Measurements from ENCODE around the gene HM13.
"Not testable (repeated sequence)": the region's sequence is repeated elsewhere in the genome, so short reads cannot be mapped to it uniquely, and the experiment has no call there.

The HM13 gene

DNA sequence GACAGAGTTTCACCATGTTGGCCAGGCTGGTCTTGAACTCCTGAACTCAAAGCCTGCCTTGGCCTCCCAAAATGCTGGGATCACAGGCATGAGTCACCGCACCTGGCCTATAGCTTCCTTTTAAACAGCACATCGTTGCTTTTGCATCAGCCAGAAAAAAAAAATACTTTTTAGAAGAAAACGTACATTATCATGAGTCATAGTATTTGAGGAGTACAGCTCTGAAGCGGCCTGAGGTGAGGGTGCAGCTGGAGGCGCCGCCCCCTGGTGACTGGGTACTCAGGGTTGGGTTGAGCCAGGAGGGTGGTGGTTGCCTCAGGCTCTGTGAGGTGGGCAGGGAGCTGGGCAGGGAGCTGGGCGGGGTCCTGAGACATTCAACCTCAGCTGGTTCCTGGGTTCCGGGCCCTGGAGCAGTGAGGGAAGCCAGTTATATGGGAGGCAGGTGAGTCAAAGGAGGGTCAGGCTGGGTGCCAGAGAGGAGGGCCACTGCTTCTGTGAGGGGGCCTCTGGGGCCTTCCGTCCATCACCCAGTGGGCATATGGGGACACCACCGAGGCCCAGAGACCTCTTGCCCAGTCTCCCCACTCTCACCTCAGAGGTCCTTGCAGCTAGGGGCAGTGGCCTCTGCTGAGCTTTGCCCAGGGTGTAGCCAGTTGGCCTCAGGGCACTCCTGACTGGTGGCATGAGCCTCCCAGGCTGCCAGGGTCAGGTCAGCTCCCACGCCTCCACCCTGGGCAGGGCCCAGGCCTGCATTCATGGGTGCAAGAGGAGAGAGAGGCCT is 79.2 kb downstream of the HM13 start:
- no peak for DNase-seq (ENCODE audit: low read depth)

DNA sequence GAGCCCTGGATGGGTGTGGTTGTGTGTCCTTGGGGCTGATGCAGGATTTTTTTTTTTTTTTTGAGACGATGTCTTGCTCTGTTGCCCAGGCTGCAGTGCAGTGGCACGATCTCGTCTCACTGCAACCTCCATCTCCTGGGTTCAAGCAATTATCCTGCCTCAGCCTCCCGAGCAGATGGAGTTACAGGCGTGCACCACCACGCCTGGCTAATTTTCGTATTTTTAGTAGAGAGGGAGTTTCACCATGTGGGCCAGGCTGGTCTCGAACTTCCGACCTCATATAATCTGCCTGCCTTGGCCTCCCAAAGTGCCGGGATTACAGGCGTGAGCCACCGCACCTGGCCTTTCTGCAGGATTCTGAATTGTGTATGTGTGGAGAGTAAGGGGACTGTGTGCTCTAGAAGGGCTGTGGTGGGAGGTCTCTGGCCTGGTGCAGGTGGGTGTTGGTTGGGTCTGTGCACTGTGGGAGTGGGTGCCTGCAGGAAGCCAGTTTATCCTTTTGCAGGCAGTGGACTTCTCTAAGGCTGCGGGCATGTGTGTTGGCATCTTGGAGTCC is 79.8 kb downstream of the HM13 start:
- no peak for DNase-seq (ENCODE audit: low read depth)

- no peak for DNase-seq (ENCODE audit: low read depth)
Observed at GRCh38 chr20:31594558-31595379, 80.5 kb downstream of the HM13 start.

DNA sequence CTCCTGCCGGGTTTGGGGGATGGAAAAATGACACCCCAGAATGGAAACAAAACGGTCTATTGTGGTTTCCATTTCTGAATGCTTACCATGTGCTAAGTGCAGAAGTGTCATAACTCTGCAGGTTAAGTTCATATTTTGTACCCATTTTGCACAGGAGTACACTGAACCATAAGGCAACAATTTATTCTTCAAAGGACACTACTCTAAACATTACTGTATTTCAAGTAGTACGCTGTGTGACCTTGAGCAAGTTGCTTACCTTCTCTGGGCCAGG is 81.1 kb downstream of the HM13 start:
- no peak for DNase-seq (ENCODE audit: low read depth)

DNA sequence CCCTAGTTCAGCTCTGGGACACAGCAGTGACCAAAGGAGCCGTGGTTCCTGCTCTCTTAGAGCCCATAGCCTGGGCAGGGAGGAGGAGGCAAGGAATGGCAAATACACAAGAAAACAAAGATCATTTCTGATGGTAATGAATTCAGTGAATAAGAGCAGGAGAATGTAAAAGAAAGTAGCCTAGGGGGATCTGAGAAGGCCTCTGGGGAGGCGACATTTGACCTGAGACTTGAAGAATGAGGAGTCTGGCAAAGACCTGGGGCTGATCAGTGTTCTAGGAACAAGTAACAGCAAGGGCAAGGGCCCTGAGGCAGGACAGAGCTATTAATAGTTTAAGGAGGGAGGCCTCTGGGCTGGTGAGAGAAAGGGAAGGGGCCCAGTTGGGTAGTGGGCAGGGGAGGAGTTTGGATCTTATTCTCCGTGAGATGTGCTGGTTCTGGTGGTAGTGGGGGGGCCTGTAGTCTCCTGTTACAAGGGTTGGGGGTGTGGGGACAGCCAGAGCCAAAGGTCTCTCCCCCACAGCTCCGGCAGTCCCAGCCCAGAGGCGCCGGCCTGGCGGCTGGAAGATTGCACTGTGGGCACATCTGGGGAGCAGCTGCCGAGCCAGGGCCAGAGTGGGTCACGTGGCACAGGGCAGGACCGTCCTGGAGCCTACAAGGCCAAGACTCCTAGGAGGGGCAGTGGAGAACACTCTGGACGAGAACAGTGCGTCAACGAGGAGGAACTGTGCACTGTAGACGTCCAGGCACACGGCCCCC is 81.6 kb downstream of the HM13 start:
- DNase-seq (ENCODE audit: low read depth) = no peak

DNA sequence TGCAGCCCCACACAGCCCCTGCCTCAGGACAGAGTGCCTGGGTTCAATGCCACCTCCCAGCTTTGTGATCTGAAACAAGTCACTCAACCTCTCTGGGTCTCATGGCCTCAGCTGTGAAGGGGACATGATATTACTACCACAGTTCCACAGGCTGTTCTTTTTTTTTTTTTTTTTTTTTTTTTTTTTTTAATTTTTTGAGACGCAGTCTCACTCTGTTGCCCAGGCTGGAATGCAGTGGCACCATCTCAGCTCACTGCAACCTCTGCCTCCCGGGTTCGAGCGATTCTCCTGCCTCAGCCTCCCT is 82.1 kb downstream of the HM13 start:
- not testable (repeated sequence) for DNase-seq (ENCODE audit: low read depth)

GRCh38 chr20:31596831-31597480 is 82.7 kb downstream of the HM13 start:
- no peak for DNase-seq (ENCODE audit: low read depth)

DNA sequence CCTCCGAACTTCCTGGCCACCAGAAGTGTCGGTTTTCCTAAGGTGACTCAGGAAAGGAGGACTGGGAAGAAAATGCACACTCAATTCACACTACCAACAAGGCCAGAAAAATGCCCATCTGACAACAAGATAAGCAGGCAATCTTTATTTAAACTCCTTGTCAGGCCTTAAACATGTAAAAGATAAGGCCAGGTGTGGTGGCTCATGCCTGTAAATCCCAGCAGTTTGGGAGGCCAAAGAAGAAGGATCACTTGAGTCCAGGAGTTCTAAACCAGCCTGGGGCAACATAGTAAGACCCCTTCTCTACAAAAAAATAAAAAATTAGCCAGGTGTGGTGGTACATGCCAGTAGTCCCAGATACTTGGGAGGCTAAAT is 83.2 kb downstream of the HM13 start:
- no peak for DNase-seq (ENCODE audit: low read depth)

GRCh38 chr20:31602431-31602778 is 88.2 kb downstream of the HM13 start:
- no peak for DNase-seq (ENCODE audit: low read depth)

DNA sequence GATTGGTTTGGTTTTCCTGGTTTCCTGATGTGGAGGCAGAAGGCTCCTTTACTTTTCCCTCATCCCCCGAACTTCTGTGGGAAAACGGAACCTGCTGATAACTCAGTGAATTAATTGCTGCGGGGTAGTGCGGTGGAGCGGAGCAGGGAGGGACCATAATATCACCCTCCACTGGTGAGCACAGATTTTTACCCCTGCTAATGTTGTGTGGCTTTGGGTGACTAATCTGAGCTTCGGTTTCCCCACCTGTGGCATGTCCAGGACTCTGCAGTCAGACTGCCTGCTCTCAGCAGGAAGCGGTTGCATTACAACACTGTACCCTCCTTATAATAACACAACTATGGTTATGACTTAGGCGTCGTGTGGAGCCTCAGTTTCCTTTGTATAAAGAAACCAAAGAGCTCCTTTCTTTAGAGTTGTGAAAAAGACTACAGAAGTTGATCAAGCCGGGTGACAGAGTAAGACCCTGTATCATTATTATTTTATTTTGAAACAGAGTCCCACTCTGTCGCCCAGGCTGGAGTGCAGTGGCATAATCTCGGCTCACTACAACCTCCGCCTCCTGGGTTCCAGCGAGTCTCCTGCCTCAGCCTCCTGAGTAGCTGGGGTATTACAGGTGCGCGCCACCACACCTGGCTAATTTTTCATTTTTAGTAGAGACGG is 88.7 kb downstream of the HM13 start:
- DNase-seq (ENCODE audit: low read depth) = no peak

- DNase-seq (ENCODE audit: low read depth) = peak; percentile 46
Observed at GRCh38 chr20:31603822-31604566, 89.8 kb downstream of the HM13 start.

DNA sequence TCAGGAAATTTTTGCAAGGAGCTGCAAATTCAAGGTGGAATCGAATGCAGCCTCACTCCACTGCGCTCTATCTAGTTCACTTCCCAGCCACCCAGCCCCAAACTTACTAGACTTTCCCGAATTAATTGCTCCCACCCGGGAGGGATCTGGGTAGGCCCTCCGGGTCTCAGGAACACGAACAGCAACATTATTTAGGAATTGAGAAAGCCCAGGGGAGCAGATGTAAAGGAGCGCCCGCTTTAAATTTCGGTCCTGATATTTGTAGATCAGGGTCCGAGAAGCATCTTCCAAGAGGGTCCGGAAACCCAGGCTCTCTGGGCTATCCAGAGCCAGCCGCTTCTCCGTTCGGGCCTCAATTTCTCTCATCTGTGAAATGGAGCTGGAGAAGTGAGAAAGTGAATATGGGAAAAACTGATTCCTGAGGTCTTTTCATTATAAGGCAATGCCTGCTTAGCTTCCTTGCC is 90.4 kb downstream of the HM13 start:
- DNase-seq (ENCODE audit: low read depth) = no peak

DNA sequence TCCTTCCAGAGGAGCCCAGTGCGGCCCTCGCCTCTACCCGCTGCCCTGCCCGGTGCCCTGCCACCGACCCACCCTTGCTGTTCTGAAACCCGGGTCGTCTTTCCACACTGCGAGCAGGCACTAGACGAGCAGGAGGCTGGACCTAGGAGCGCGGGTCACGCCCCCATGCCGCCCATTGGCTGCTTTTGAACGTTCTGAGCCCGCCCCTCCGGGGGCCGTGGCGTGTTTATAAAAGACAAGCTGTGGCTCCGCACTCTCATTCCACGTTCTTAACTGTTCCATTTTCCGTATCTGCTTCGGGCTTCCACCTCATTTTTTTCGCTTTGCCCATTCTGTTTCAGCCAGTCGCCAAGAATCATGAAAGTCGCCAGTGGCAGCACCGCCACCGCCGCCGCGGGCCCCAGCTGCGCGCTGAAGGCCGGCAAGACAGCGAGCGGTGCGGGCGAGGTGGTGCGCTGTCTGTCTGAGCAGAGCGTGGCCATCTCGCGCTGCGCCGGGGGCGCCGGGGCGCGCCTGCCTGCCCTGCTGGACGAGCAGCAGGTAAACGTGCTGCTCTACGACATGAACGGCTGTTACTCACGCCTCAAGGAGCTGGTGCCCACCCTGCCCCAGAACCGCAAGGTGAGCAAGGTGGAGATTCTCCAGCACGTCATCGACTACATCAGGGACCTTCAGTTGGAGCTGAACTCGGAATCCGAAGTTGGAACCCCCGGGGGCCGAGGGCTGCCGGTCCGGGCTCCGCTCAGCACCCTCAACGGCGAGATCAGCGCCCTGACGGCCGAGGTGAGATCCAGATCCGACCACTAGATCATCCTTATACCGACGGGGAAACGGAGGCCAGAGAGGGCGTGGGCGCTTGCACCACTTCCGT is 91.0 kb downstream of the HM13 start, which contains the start of gene ID1:
ID1 (plus strand) TSS at position 259 of the 871 bp plus-strand sequence; CDS start at position 358, 99 bp downstream.
- DNase-seq (ENCODE audit: low read depth) = peak; percentile 88

DNA sequence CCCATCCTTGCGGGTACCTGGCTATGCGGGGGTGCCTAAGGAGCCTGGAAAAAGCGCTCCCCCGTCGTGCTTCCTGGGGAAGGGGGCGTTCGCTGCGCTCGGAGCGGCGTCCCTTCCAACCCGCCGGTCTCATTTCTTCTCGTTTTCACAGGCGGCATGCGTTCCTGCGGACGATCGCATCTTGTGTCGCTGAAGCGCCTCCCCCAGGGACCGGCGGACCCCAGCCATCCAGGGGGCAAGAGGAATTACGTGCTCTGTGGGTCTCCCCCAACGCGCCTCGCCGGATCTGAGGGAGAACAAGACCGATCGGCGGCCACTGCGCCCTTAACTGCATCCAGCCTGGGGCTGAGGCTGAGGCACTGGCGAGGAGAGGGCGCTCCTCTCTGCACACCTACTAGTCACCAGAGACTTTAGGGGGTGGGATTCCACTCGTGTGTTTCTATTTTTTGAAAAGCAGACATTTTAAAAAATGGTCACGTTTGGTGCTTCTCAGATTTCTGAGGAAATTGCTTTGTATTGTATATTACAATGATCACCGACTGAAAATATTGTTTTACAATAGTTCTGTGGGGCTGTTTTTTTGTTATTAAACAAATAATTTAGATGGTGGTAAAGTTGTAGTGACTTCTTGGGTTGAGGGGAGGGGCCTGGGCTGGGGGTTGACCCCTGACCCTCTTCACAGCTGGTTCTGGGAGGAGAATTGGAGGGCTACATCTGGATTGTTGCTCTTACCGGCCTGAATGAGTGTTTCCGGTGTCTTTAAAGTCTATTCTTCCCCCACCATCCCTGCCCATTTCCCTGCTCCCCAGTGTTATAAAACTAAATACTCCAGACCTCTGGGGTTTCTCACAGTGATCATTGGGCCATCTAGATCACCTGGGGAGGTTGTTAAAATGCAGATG is 91.9 kb downstream of the HM13 start:
- DNase-seq (ENCODE audit: low read depth) = no peak

- no peak for DNase-seq (ENCODE audit: low read depth)
Observed at GRCh38 chr20:31606804-31607639, 92.8 kb downstream of the HM13 start.

DNA sequence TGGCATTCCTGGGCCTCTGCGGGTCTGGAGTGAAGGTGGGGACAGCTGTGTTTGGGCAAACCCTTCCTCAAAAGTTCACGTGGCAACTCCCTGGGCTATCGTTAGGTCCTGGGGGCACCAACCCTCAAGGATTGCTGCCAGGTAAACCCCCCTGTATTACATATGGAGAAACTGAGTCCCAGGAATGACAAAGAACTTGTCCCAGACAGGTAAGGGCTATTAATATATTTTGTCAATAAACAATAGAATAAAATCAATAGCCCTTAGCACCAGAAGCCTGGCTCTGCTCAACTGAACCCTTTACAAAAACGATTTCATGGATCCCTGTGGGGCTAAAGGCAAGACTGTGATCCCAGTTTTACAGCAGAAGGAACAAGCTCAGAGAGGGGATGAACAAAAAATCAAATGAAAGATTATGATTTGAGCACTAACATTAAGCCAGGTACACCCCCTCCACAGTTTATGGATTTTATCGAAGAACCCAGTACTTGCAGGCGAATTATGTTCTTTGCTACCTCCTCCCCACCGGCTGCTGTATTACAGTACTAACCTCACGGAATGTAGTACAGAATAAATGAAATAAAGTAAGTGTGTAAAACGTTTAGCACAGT is 93.5 kb downstream of the HM13 start:
- no peak for DNase-seq (ENCODE audit: low read depth)

GRCh38 chr20:31608251-31608945 is 94.2 kb downstream of the HM13 start:
- DNase-seq (ENCODE audit: low read depth) = no peak

Data from stimulated activated CD4-positive, alpha-beta T cell treated with anti-CD3 and anti-CD28 coated beads, Interleukin-2, amount 100 ng/mL, for 4 hours (primary cell).